ENCODE measurements around the gene SEL1L3. TPM values are rescaled to one million over a fixed set of nuclear protein-coding genes. Genes with fewer than 3 reads are reported as not detected.

The SEL1L3 gene
- total RNA-seq, 1 donor from 2014 or later: 91.8 TPM

- no peak for DNase-seq (ENCODE audit: low spot score)
- no peak overlapping the region for H3K4me3 Mint-ChIP-seq (ENCODE audit: unreplicated experiment)
- no peak for TF ChIP-seq CTCF (IDR thresholded peaks at IDR 0.05; ENCODE audit: unreplicated experiment)
- H3K36me3 Mint-ChIP-seq (ENCODE audit: low read depth, unreplicated experiment): peaks cover 36% of the 10 kb centered on the region
- H3K9me3 Mint-ChIP-seq (ENCODE audit: unreplicated experiment): no peaks in the 10 kb centered on the region
- no peaks in the 10 kb centered on the region for H3K4me1 Mint-ChIP-seq (ENCODE audit: unreplicated experiment)
- peak overlapping the region; percentile 13 for H3K27ac Mint-ChIP-seq (ENCODE audit: unreplicated experiment)
- H3K27me3 Mint-ChIP-seq (ENCODE audit: unreplicated experiment): peaks cover 2% of the 10 kb centered on the region
Observed at GRCh38 chr4:25821899-25822298, 40.9 kb downstream of the SEL1L3 start.

GRCh38 chr4:25821267-25821666 lies 41.5 kb downstream of the SEL1L3 start:
- no peak for TF ChIP-seq CTCF (IDR thresholded peaks at IDR 0.05; ENCODE audit: unreplicated experiment)
- Mint-ChIP-seq H3K27me3 (ENCODE audit: unreplicated experiment) (peaks cover 4% of the 10 kb centered on the region), H3K36me3 (ENCODE audit: low read depth, unreplicated experiment) (peaks cover 42% of the 10 kb centered on the region)

GRCh38 chr4:25818876-25819275 lies 43.9 kb downstream of the SEL1L3 start:
- no peak for DNase-seq (ENCODE audit: low spot score)
- Mint-ChIP-seq H3K27me3 (ENCODE audit: unreplicated experiment) (peaks cover 6% of the 10 kb centered on the region), H3K27ac (ENCODE audit: unreplicated experiment) (no peak overlapping the region), H3K36me3 (ENCODE audit: low read depth, unreplicated experiment) (peaks cover 54% of the 10 kb centered on the region), H3K4me1 (ENCODE audit: unreplicated experiment) (no peaks in the 10 kb centered on the region), H3K4me3 (ENCODE audit: unreplicated experiment) (peak overlapping the region; percentile 19), H3K9me3 (ENCODE audit: unreplicated experiment) (no peaks in the 10 kb centered on the region)
- no peak for TF ChIP-seq CTCF (IDR thresholded peaks at IDR 0.05; ENCODE audit: unreplicated experiment)

More at GRCh38 chr4:25821267-25821666, 41.5 kb downstream of the SEL1L3 start:
- no peak overlapping the region for H3K4me3 Mint-ChIP-seq (ENCODE audit: unreplicated experiment)
- H3K4me1 Mint-ChIP-seq (ENCODE audit: unreplicated experiment): no peaks in the 10 kb centered on the region
- H3K27ac Mint-ChIP-seq (ENCODE audit: unreplicated experiment): no peak overlapping the region
- no peaks in the 10 kb centered on the region for H3K9me3 Mint-ChIP-seq (ENCODE audit: unreplicated experiment)
- DNase-seq (ENCODE audit: low spot score): no peak

GRCh38 chr4:25818371-25818871 lies 44.4 kb downstream of the SEL1L3 start:
- no peak for TF ChIP-seq CTCF (IDR thresholded peaks at IDR 0.05; ENCODE audit: unreplicated experiment)
- Mint-ChIP-seq H3K27ac (ENCODE audit: unreplicated experiment) (no peak overlapping the region), H3K36me3 (ENCODE audit: low read depth, unreplicated experiment) (peaks cover 56% of the 10 kb centered on the region), H3K9me3 (ENCODE audit: unreplicated experiment) (no peaks in the 10 kb centered on the region), H3K27me3 (ENCODE audit: unreplicated experiment) (peaks cover 6% of the 10 kb centered on the region), H3K4me1 (ENCODE audit: unreplicated experiment) (no peaks in the 10 kb centered on the region), H3K4me3 (ENCODE audit: unreplicated experiment) (peak overlapping the region; percentile 19)
- no peak for DNase-seq (ENCODE audit: low spot score)

- Mint-ChIP-seq H3K4me1 (ENCODE audit: unreplicated experiment) (no peaks in the 10 kb centered on the region), H3K27ac (ENCODE audit: unreplicated experiment) (no peak overlapping the region), H3K36me3 (ENCODE audit: low read depth, unreplicated experiment) (peaks cover 58% of the 10 kb centered on the region), H3K4me3 (ENCODE audit: unreplicated experiment) (no peak overlapping the region), H3K9me3 (ENCODE audit: unreplicated experiment) (no peaks in the 10 kb centered on the region), H3K27me3 (ENCODE audit: unreplicated experiment) (peaks cover 9% of the 10 kb centered on the region)
- TF ChIP-seq CTCF (IDR thresholded peaks at IDR 0.05; ENCODE audit: unreplicated experiment): no peak
- DNase-seq (ENCODE audit: low spot score): no peak
Observed at GRCh38 chr4:25817059-25817681, 45.6 kb downstream of the SEL1L3 start.

All from endothelial cell (in vitro differentiated cells).